ENCODE data around the gene GAK.
"Not testable (repeated sequence)": the region's sequence is repeated elsewhere in the genome, so short reads cannot be mapped to it uniquely, and the experiment has no call there.

Gene GAK

DNA sequence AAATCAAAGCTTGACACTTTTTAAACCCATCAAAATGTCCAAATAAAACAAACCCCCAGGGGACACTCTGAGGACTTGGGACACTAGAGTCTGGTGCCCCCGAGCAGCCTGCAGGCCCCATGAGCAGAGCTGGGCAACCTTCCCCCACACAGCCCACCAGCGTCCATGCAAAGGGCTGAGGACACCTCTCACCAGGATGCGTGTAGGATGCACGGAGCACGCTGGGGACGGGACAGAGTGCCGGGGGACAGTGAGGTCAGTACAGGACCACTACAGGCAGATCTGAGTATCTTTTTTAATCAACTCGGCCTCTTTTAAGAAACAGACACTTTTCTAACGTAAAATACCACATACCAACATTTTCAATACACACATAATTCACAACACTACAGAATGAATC is 6.9 kb downstream of the GAK start:
- DNase-seq = no peak

- DNase-seq = no peak
These were observed 7.7 kb downstream of the GAK start for GRCh38 chr4:924107-925096.

DNA sequence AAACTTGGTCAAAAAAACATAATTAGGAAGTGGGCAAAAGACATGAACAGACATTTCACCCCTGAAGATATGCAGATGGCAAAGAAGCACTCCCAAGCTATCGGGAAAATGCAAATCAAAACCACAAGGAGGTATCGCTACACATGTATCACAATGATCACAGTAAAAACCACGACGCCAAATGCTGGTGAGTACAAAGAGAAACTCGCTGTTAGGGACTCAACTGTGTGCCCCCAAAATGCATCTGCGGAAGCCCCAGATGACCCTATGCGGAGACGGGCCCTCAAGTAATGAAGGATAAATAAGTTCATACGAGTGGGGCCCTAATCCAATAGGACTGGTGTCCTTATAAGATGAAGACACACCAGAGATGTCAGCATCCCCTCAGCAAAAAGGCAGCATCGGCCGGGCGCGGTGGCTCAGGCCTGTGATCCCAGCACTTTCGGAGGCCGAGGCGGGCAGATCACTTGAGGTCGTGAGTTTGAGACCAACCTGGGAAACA is 10.2 kb downstream of the GAK start:
- DNase-seq = no peak

- not testable (repeated sequence) for DNase-seq
These were observed 13.0 kb downstream of the GAK start for GRCh38 chr4:919004-919680.

GRCh38 chr4:918591-918990 is 13.5 kb downstream of the GAK start:
- not testable (repeated sequence) for DNase-seq

GRCh38 chr4:917992-918391 is 14.1 kb downstream of the GAK start:
- no peak for DNase-seq

DNA sequence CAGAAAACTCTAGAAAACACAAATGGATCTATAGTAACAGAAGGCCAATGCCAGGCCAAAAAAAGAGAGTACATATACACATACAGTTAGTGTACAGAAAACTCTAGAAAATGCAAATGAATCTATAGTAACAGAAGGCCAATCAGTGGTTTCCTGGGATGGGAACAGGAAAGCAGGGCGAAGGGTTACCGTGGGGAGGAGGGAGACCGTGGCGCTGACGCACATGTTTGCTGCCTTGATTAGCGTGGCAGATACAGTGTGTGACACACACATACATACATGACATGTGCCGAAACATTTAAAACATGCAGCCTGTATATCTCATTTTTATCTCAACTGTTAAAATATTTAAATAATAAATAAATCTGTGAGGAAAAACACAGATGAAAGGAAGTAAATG is 14.7 kb downstream of the GAK start:
- no peak for DNase-seq

DNA sequence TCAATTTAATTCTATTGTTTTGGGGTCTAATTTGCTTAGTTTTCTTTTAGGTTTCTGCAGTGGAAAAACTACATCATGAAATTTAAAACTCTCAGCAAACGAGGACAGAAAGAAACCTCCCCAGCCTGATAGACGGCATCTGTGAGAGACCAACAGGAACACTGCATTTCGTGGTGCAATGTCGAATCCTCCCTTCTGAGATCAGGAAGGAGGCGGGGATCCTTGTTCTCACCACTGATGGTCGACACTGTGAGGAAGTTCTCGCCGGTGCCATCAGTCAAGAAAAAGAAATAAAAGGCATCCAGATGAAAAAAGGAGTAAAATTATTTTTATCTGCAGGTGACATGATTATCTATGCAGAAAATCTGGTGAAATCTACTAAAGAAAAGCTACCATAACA is 16.5 kb downstream of the GAK start:
- no peak for DNase-seq

DNA sequence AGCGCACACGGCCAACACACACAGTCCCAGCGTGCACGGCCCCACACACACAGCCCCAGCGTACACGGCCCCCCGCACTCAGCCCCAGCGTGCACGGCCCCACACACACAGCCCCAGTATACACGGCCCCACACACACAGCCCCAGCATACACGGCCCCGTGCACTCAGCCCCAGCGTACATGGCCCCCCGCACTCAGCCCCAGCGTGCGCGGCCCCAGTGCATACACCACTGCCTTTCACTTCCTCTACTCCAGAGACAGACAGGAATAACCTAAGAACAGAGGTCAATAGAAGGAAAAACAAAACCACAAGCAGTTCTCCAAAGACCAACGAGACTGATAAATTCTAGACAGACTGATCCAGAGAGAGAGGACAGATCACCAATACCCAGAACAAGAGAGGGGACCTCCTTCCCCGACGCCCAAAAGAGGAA is 17.1 kb downstream of the GAK start:
- no peak for DNase-seq

DNA sequence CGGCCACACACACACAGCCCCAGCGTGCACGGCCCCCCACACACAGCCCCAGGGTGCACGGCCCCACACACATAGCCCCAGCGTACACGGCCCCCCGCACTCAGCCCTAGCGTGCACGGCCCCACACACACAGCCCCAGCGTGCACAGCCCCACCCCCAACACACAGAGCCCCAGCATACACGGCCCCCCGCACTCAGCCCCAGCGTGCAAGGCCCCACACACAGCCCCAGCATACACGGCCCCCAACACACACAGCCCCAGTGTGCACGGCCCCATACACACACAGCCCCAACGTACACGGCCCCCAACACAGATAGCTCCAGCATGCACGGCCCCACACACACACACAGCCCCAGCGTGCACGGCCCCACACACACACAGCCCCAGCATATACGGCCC is 17.6 kb downstream of the GAK start:
- no peak for DNase-seq

DNA sequence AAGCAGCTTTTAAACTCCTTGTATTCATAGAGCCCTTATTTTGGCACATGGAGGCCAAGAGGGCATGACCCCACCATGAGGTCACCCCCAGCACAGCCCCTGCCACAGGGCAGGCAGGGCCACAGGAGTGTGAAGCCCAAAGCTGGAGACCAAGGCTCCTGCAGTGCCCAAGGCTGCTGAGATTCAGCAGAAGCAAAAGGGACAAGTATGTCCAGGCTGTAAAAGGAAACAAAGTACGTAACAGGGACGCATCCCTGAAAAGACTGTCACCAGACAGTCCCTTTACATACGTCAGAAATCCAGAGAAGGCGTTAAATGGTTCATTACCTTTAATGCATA is 18.9 kb downstream of the GAK start:
- no peak for DNase-seq

- DNase-seq = no peak
These were observed 19.4 kb downstream of the GAK start for GRCh38 chr4:912548-913279.

- DNase-seq = no peak
These were observed 20.1 kb downstream of the GAK start for GRCh38 chr4:911871-912490.

- no peak for DNase-seq
These were observed 20.8 kb downstream of the GAK start for GRCh38 chr4:911221-911751.

DNA sequence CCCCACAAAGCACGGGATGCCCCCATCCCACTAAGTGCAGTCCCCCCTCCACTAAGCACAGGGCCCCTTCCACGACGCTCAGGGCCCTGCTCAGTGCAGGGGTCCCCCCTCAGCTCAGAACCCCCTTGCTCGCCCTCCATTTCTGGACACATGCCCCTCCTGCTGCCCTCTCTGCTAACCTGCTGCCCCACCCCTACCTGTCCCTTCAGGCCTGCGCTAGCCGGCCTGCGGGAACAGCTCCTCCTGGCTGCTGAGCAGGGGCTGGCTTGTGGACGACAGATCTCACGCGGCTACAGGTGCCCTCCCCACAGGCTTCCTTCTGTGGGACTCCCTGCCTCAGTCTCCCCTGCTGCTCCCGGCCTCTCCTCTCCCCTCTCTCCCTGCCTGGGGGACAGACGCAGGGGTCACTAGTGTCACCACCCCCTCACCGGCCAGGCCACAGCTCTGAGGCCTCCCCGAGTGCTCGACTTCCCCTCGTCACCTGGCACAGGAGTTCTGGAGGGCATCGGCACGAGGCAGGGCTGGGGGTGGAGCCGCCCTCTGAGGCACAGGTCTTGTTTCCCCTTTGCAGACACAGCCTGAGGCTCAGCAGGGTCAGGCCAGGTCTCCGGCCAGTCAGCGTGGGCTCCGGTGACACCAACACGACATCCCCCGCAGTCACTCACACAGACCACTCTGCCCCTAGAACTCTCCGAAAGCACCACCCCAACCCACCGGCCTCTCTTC is 21.6 kb downstream of the GAK start:
- no peak for DNase-seq

GRCh38 chr4:909821-910220 is 22.3 kb downstream of the GAK start:
- no peak for DNase-seq

- DNase-seq = no peak
These were observed 23.0 kb downstream of the GAK start for GRCh38 chr4:909131-909571.

- DNase-seq = no peak
These were observed 24.3 kb downstream of the GAK start for GRCh38 chr4:907691-908425.

DNA sequence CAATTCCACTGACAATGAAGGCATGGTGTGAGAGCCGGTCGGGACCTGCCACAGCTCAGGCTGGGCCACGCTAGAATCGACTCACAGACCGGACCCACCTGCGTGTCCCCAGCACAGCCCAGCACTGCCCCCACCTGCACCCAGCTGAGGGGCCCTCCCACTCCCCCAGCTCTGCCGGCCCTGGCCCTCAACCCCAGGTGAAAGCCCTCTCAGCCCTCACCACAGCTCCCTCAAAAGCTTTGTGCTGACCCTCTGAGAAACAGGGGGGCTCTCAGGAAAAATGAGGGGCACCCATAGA is 25.1 kb downstream of the GAK start:
- no peak for DNase-seq

- DNase-seq = no peak
These were observed 25.6 kb downstream of the GAK start for GRCh38 chr4:906339-907102.

Measured in NCI-H774 (cell line).